HepG2 (cell line): Measurements from ENCODE around the gene WNK2.

Experiments
- CENPBD1 ChIP-seq: sonication (generic); formaldehyde crosslinking; IDR thresholded peaks from 2 replicates; pipeline ENCODE4 v1.8.0; 2022; ENCODE audit warnings: missing genetic modification reagents, low read depth, mild to moderate bottlenecking, borderline replicate concordance
- CTCF ChIP-seq: sonication (generic); formaldehyde crosslinking; IDR thresholded peaks from 2 replicates; pipeline ENCODE4 v1.5.0; 2020; ENCODE audit warnings: mild to moderate bottlenecking, missing genetic modification reagents, moderate library complexity
- ELK4 ChIP-seq: sonication (generic); formaldehyde crosslinking; IDR thresholded peaks from 2 replicates; pipeline ENCODE4 v1.9.0; 2021; ENCODE audit warnings: missing genetic modification reagents, borderline replicate concordance
- HBP1 ChIP-seq: IDR thresholded peaks from 2 replicates; pipeline ENCODE4 v1.6.1; 2016; ENCODE audit warnings: low read depth, control low read depth
- HIVEP1 ChIP-seq: sonication (generic); formaldehyde crosslinking; IDR thresholded peaks from 2 replicates; pipeline ENCODE4 v1.4.0; 2020; ENCODE audit warnings: mild to moderate bottlenecking, missing genetic modification reagents
- KAT7 ChIP-seq: IDR thresholded peaks from 2 replicates; pipeline ENCODE4 v1.6.1; 2018; ENCODE audit warnings: borderline replicate concordance, missing compliant biosample characterization
- MIER3 ChIP-seq: IDR thresholded peaks from 2 replicates; pipeline ENCODE4 v1.6.1; 2016; ENCODE audit warnings: missing compliant biosample characterization, borderline replicate concordance
- NBN ChIP-seq: fragments of 450-650 bp; conservative IDR thresholded peaks from 2 replicates; pipeline ENCODE4 v1.6.1; 2017
- PBX3 ChIP-seq: sonication (generic); formaldehyde crosslinking; IDR thresholded peaks from 2 replicates; pipeline ENCODE4 v1.8.1; 2023; ENCODE audit warnings: missing genetic modification reagents, inconsistent platforms, borderline replicate concordance
- THAP9 ChIP-seq: sonication (generic); formaldehyde crosslinking; IDR thresholded peaks from 2 replicates; pipeline ENCODE4; 2020; ENCODE audit warnings: missing genetic modification reagents, mild to moderate bottlenecking, borderline replicate concordance
- ZFP41 ChIP-seq: sonication (generic); formaldehyde crosslinking; IDR thresholded peaks from 2 replicates; pipeline ENCODE4 v1.4.0; 2020; ENCODE audit warnings: mild to moderate bottlenecking, missing genetic modification reagents, borderline replicate concordance
- ZNF430 ChIP-seq: sonication (generic); formaldehyde crosslinking; IDR thresholded peaks from 2 replicates; pipeline ENCODE4 v1.9.0; 2021; ENCODE audit warnings: mild to moderate bottlenecking, missing genetic modification reagents

- TF ChIP-seq ELK4 (CRISPR knock-in tag) (no peak), CTCF (CRISPR knock-in tag) (no peak), CENPBD1 (CRISPR knock-in tag) (no peak), ZFP41 (CRISPR knock-in tag) (no peak), KAT7 (no peak), ZNF430 (CRISPR knock-in tag) (no peak), NBN (no peak), MIER3 (CRISPR knock-in tag) (no peak), HIVEP1 (CRISPR knock-in tag) (no peak), THAP9 (no peak), PBX3 (no peak), HBP1 (CRISPR knock-in tag) (no peak)
Observed at GRCh38 chr9:93190133-93190525, 6.2 kb downstream of the WNK2 start.
